NCI-H526 treated with DMSO at 0.1 percent for 48 hours (cell line): ENCODE results near the gene RNASEH2C.
"Not testable (repeated sequence)": the region's sequence is repeated elsewhere in the genome, so short reads cannot be mapped to it uniquely, and the experiment has no call there.

Source experiments
- DNase-seq: peaks from one replicate; lab custom pipeline; 2025; lab: John Stamatoyannopoulos, UW

The RNASEH2C gene

DNA sequence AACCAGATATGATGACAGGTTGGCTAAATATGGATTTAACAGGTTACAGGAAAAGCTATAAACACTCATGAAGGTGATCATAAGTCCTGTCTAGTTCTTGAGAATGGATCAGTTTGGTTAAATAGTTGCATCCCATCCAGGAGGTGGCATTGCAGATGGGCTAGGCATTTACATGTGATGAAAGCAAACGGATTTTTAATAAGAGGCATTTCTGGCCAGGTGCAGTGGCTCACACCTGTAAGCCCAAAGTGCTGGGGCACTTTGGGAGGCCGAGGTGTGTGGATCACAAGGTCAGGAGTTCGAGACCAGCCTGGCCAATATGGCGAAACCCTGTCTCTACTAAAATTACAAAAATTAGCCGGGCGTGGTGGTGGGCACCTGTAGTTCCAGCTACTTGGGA, 37.1 kb downstream of the RNASEH2C start:
- not testable (repeated sequence) for DNase-seq

DNA sequence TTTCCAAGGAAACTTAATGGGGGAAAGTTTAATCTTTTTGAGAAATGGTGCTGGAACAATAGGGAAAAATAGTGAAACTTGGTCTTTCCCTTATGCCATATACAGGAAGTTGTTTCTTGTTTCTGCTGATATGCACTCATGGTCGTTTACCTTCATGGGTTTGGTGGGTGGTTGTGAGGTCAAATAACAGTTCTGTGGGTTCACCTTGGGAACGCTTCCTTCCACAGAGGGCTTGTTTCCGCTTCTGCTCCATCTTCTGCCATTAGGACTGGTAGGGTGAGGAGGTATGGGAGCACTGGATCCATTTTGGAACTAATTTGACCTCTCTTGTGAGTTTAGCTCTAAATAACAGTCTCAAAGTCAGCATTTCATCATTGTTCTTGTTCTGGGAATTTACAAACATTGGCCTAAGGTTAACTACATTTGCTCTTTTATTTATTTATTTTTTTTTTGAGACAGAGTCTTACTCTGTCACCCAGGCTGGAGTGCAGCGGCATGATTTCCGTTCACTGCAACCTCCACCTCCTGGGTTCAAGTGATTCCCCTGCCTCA, 40.3 kb downstream of the RNASEH2C start:
- no peak for DNase-seq

DNA sequence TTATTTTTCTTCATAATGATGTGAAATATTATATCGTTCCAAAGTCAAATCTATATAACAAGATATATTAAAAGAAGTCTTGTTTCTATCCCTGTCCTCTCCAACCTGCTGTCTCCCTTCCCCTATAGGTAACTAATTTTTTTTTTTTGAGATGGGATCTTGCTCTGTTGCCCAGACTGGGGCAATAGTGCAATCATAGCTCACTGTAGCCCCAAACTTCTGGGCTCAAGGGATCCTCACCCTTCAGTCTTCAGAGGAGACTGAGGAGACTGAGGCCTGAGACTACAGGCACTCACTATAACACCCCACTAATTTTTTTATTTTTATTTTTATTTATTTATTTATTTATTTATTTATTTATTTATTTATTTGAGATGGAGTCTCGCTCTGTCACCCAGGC, 47.6 kb downstream of the RNASEH2C start:
- DNase-seq, result no peak

DNA sequence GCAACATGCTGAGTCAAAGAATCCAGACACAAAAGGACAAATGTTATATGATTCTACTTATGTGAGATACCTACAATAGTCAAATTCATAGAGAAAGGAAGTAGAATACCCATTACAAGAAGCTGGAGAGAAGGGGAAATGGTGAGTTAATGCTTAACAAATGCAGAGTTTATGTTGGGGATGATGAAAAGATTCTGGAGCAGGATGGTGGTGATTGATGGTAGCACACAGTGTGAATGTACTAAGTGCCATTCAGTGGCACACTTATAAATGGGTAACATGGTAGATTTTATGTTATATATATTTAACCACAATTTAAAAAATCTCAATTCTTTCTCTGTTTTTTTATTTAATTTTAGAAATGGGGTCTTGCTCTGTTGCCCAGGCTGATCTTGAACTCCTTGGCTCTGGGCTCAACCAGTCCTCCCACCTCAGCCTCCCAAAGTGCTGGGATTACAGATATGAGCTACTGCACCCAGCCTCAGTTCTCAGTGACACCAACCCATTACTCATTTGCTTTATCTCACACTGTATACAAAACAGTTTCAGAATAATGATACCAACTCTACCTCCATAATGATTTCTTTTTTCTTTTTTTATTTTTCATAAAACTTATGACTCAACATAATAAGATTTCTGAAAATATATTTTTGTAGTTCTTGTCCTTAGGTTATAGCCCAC, 48.3 kb downstream of the RNASEH2C start:
- no peak for DNase-seq
